Gastrocnemius medialis (tissue), 4 donors: ENCODE data around the gene C9orf40. TPM values are rescaled to one million over a fixed set of nuclear protein-coding genes. Genes with fewer than 3 reads are reported as not detected.

Source experiments
- ATAC-seq, 2 donors: fragments of 150-250 bp; one replicate each; pipeline ENCODE4 v1.9.1; 2016
- DNase-seq, 2 donors: peaks; one replicate each; pipeline ENCODE4 v3.0.0-alpha.2; 2019
- H3K27ac ChIP-seq, 4 donors: fragments of 200-600 bp; sonication (generic); 1 replicate in 1 of 4; 2 replicates in 3 of 4; pipeline ENCODE4 v1.5.1; 2016 to 2018; ENCODE audit warnings: mild to moderate bottlenecking in 2 of 4, moderate library complexity in 1 of 4
- H3K27me3 ChIP-seq, 3 donors: fragments of 200-600 bp; sonication (generic) in 2 of 3; 1 replicate in 1 of 3; 2 replicates in 2 of 3; pipeline versions ENCODE4 v1.5.1 to v1.6.0; 2016 to 2019; ENCODE audit warnings: mild to moderate bottlenecking in 1 of 3, moderate library complexity in 1 of 3
- H3K36me3 ChIP-seq, 2 donors: fragments of 200-600 bp; sonication (generic) in 1 of 2; one replicate each; pipeline ENCODE4 v1.5.1; 2017 to 2018
- H3K4me1 ChIP-seq, 2 donors: fragments of 200-600 bp; sonication (generic) in 1 of 2; one replicate each; pipeline ENCODE4 v1.5.1; 2016 to 2017; ENCODE audit warnings: mild to moderate bottlenecking in 2 of 2
- H3K4me3 ChIP-seq, 4 donors: fragments of 200-600 bp; sonication (generic) in 3 of 4; 1 replicate in 1 of 4; 2 replicates in 3 of 4; pipeline ENCODE4 v1.5.1; 2016 to 2019; ENCODE audit warnings: mild to moderate bottlenecking in 2 of 4
- H3K9me3 ChIP-seq, 3 donors: fragments of 200-600 bp; sonication (generic) in 2 of 3; 1 replicate in 1 of 3; 2 replicates in 2 of 3; pipeline ENCODE4 v1.5.1; 2016 to 2019
- POLR2A ChIP-seq, 2 donors: fragments of 450-650 bp; IDR thresholded peaks; one replicate each; pipeline ENCODE4 v1.6.1; 2017; ENCODE audit warnings: antibody characterized with exemption in 2 of 2, mild to moderate bottlenecking in 2 of 2, moderate library complexity in 2 of 2
- in situ Hi-C, 4 donors: fragments of 200-750 bp; cut with MboI; loops; one replicate each; pipeline versions ENCODE4 v1.15.0 to v1.8.0; 2017; ENCODE audit warnings: low sequenced_read_pairs in 4 of 4
- intact Hi-C: fragments of 100-400 bp; cut with DNase I; formaldehyde crosslinking; loops from one replicate; pipeline ENCODE4 v1.15.1; 2023; ENCODE audit warnings: low total_unique reads
- total RNA-seq, 4 donors: library from RNA; depleted of rRNA; stranded (reverse); fragments of >200 nt; gene quantifications; one replicate each; pipeline versions ENCODE4 v1.1.0 to v1.2.3, GENCODE V29; 2016
- TF ChIP-seq, protein P1 (sequence below), 5 experiments: fragments of 450-650 bp in 3 of 5; fragments of 200-600 bp in 2 of 5; sonication (generic) in 2 of 5; IDR thresholded peaks in 4 of 5; conservative IDR thresholded peaks in 1 of 5; 1 replicate in 4 of 5; 2 replicates in 1 of 5; pipeline ENCODE4 v1.5.1; 2016 to 2019; ENCODE audit warnings: antibody characterized with exemption in 5 of 5, mild to moderate bottlenecking in 3 of 5, moderate library complexity in 3 of 5

C9orf40 gene, protein sequence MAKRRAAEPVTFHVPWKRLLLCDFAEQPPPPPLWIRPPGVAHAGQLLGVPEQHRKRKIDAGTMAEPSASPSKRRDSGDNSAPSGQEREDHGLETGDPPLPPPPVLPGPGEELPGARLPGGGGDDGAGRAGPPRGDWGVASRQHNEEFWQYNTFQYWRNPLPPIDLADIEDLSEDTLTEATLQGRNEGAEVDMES
- 1 to 10 TPM; 1.2 to 4.2 (median 2.6) TPM for total RNA-seq

DNA sequence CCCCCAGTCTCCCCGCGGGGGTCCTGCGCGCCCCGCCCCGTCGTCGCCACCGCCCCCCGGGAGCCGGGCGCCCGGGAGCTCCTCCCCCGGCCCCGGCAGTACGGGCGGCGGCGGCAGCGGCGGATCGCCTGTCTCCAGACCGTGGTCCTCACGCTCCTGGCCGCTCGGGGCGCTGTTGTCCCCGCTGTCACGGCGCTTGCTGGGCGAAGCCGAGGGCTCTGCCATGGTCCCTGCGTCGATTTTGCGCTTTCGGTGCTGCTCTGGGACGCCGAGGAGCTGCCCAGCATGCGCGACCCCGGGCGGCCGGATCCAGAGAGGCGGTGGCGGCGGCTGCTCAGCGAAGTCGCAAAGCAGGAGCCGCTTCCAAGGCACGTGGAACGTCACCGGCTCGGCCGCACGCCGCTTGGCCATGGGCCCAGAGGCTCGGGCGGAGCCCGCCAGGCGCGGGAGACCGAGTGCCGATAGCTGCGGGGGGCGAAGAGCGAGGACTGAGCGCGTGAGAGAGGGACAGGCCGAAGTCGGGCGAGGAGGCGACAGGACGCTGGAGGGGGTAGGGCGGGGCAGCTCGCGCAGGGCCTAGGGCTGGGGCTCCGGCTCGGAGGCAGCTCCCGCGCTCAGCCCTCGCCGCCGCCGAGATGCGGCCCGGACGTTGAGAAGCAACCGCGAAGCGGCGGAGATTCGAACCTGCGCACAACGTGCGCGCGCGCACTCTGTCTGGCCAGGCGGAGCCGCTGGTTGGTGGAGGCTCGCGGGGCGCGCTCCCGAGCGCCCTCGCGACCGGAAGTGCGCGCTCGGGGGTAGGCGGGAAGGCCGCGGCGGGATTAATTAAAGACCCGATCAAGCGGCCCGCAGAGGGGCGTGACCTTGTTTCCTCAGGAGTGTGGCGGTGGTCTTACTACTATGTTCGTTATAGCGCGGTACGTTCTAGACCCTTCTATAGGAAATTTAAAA lies at the start of gene C9orf40:
Gene C9orf40, minus strand, starts transcription at position 712 of the 951 bp plus-strand sequence. Its CDS starts 301 bp downstream, at position 411.
- H3K4me1 ChIP-seq, result no peaks in the 10 kb centered on the region
- peak; percentile 75 to 79 for DNase-seq
- no peaks in the 10 kb centered on the region for H3K9me3 ChIP-seq
- peak within 1 kb of the TSS; percentile 76 to 100 (median 92) for H3K4me3 ChIP-seq
- in situ Hi-C loops (loop anchor here in 1 of 4 donors (10.0 kb wide), 2 partner anchors 72 to 122 kb away; partner anchors contain the start of gene CARNMT1), intact Hi-C loops (loop anchor here (1.0 to 5.0 kb wide), 3 partner anchors 75 to 175 kb away; partner anchors contain the start of genes NMRK1 and OSTF1)
- ATAC-seq, result peak; percentile 92 to 96
- no peaks in the 10 kb centered on the region for H3K36me3 ChIP-seq
- peak within 1 kb of the TSS; percentile 87 to 95 (median 90) for H3K27ac ChIP-seq
- no peaks in the 10 kb centered on the region for H3K27me3 ChIP-seq
- peak; percentile 44 to 48 for TF ChIP-seq POLR2A (IDR thresholded peaks at IDR 0.05)
- TF ChIP-seq, protein P1, sequence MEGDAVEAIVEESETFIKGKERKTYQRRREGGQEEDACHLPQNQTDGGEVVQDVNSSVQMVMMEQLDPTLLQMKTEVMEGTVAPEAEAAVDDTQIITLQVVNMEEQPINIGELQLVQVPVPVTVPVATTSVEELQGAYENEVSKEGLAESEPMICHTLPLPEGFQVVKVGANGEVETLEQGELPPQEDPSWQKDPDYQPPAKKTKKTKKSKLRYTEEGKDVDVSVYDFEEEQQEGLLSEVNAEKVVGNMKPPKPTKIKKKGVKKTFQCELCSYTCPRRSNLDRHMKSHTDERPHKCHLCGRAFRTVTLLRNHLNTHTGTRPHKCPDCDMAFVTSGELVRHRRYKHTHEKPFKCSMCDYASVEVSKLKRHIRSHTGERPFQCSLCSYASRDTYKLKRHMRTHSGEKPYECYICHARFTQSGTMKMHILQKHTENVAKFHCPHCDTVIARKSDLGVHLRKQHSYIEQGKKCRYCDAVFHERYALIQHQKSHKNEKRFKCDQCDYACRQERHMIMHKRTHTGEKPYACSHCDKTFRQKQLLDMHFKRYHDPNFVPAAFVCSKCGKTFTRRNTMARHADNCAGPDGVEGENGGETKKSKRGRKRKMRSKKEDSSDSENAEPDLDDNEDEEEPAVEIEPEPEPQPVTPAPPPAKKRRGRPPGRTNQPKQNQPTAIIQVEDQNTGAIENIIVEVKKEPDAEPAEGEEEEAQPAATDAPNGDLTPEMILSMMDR (IDR thresholded peaks at IDR 0.05 in 4 of 5, conservative IDR thresholded peaks at IDR 0.05 in 1 of 5), result peak; percentile 63 to 92 (median 85)

DNA sequence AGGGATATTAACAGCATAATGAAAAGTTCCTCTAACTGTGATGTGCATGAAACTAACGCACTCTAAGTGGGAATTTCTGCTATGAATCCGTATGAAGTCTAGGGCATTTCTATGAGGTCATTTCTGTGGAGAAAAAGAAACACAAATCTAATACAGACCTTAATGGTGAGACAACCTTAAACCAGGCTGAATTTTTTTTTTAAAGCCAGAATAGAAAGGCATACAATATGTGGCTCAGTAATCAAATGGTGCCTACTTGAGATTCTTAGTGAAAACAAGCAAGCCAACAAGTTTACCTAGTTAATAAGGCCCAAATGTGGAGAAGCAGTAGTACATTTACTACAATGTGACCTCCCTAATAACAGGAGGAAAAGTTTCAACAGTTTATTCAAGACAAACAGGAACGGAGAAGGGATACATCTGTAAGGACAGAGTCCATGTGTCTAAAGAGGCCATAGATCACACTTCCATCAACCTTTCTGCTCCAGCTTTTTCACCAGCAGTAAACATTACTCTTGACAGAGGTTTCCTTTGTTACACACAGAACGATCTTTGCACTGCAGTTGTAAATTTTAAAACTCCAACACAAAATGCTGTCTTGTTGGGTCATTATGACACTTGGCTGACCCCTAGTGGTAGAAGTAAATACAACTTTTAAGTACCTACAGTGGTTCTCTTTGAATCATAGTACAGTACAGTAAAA lies 49.2 kb upstream of the C9orf40 start:
- H3K4me3 ChIP-seq, result no peak overlapping the region
- H3K27me3 ChIP-seq, result no peaks in the 10 kb centered on the region
- in situ Hi-C loops (loop anchor here (5.0 kb wide), 2 partner anchors 225 to 230 kb away; no protein-coding TSS in a partner anchor), intact Hi-C loops (loop anchor here (1.0 to 2.0 kb wide), 3 partner anchors 53 to 228 kb away; no protein-coding TSS in a partner anchor)
- H3K9me3 ChIP-seq, result no peaks in the 10 kb centered on the region
- TF ChIP-seq POLR2A (IDR thresholded peaks at IDR 0.05), result no peak
- TF ChIP-seq, protein P1 (IDR thresholded peaks at IDR 0.05 in 4 of 5, conservative IDR thresholded peaks at IDR 0.05 in 1 of 5), result peak; percentile 66 to 79 (median 73)
- no peak overlapping the region for H3K27ac ChIP-seq
- H3K4me1 ChIP-seq, result no peaks in the 10 kb centered on the region
- ATAC-seq (peak; percentile 68 to 86), DNase-seq (no peak)
- no peaks in the 10 kb centered on the region for H3K36me3 ChIP-seq

DNA sequence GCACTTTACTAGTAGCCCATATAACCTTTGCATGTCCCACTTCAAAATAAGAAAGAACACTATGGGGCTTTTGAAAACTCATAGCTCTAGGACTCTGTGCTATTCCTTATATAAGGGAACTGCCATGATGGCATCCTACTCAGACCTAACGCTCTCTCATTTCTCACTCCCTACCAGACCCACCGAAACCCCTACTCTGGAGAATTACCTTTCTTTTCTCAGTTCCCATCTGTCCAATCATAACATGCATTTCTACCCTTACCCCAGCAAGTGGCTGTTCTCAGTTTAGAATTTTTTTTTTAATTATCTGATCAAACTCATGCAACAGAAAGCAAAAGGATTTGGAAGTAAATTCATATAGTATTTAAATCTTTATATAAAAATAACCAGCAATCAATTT lies 48.1 kb upstream of the C9orf40 start:
- DNase-seq (no peak), ATAC-seq (no peak)
- TF ChIP-seq, protein P1 (IDR thresholded peaks at IDR 0.05 in 4 of 5, conservative IDR thresholded peaks at IDR 0.05 in 1 of 5), result no peak
- no peak for TF ChIP-seq POLR2A (IDR thresholded peaks at IDR 0.05)
- in situ Hi-C loops (loop anchor here (5.0 kb wide), 2 partner anchors 224 to 229 kb away; no protein-coding TSS in a partner anchor), intact Hi-C loops (no loop called here)
- H3K27me3 ChIP-seq, result no peaks in the 10 kb centered on the region
- H3K4me1 ChIP-seq, result no peaks in the 10 kb centered on the region
- no peak overlapping the region for H3K27ac ChIP-seq
- H3K36me3 ChIP-seq, result peaks cover 0 to 5% of the 10 kb centered on the region in 2 donors
- H3K4me3 ChIP-seq, result no peak overlapping the region
- H3K9me3 ChIP-seq, result no peaks in the 10 kb centered on the region

DNA sequence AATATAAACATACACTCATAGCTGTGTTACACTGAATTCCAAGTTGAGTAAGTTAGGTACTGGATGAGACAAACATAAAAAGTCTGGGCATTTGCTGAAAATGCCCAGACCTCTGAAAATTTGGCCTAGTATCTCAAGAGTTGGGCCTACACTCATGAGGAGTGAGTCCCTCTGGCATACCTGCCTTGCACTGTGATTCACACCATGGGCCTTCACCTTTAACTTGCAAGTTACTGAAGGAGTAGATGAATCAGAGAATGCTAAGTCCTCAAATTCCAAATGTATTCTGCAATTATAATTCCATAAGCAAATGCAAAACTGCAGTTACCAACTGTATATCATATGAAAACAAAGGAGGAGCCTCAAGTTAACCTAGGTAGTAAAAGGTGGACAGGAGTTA lies 32.3 kb upstream of the C9orf40 start:
- no peaks in the 10 kb centered on the region for H3K9me3 ChIP-seq
- DNase-seq, result no peak
- intact Hi-C loops (no loop called here), in situ Hi-C loops (no loop called here)
- no peak overlapping the region for H3K4me3 ChIP-seq
- TF ChIP-seq, protein P1 (IDR thresholded peaks at IDR 0.05 in 4 of 5, conservative IDR thresholded peaks at IDR 0.05 in 1 of 5), result no peak
- no peak for TF ChIP-seq POLR2A (IDR thresholded peaks at IDR 0.05)
- H3K27me3 ChIP-seq, result no peaks in the 10 kb centered on the region
- H3K4me1 ChIP-seq, result no peaks in the 10 kb centered on the region
- no peaks in the 10 kb centered on the region for H3K36me3 ChIP-seq
- H3K27ac ChIP-seq, result no peak overlapping the region
- ATAC-seq, result no peak
